ENCODE measurements around the gene MISP3.
A peak's percentile ranks its signal among the peaks of the same experiment; 100 is the strongest.

MISP3 gene

DNA sequence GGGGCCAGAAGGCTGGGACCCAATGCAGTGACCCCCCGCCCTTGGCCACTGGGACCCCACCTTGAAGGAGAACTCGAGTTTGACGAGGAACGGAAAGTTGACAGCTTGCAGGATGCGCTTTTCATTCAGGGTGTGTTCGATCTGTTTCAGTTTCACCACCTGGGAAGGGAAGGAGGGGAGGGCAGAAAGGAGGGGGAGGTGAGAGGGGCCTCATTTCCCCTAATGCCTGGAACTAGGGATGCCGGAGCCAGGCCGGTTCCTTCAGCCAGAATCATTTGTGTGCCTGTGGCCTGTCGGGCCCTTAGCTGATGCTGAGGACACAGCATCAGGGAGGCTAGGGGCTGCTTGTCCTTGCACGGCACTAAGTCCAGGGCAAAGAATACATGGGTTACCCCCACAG lies 30.2 kb downstream of the MISP3 start:
- no peak for DNase-seq (ENCODE audit: low spot score)

DNA sequence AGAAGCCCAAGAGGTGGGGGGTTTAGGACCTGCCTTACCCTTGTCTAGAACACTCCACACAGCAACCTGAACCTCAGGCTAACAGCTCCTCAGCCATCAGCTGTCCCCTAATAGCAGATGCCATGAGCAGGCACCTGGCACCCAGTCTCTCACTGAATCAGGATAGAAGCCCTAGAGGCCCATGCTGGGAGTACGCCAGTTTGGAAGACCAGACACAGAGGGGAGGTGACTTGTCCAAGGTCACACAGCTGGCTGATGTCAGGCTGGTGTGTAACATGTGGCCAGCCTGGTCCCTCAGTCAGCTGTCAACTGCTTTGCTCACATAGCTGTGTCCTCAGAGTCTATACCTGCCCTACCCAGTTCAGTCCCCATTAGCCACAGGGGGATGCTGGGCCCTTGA lies 30.7 kb downstream of the MISP3 start:
- DNase-seq (ENCODE audit: low spot score): no peak

DNA sequence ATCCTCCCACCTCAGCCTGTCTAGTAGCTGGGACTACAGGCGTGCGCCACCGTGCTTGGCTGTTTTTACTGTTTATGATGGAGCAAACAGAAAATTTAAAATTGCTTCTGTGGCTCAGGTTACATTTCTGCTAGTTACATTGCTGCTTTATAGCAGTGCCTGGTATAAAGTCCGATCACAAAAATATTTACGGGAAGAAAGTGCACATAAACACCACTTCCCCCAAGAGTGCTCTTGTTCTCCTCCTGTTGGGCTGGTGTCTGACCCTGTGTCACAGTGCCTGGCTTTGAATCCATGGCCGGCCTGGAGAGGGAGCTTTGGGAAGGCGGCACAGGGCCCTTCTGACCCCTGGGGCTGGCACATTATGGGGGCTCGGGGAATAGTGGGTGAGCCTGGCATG lies 33.1 kb downstream of the MISP3 start:
- DNase-seq (ENCODE audit: low spot score): no peak

DNA sequence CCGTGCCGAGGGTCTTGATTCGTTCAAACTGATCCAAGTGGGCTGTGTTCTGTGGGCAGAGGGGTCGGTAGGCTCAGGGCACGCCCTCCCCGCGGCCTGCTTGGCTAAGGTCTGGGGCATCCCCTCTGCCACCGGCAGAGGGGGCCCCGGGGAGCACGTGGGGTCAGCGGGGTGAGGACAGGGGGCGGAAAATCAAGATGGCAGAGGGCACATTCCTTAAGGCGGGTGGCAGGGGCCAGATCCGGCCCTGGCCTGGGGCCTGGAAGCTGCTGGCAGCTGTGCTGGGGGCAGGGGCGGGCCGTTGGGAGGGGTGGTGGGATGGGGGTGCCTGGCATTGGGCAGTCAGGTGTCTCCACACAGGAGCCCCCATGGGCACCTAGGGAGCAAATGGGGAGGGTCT lies 34.3 kb downstream of the MISP3 start:
- no peak for DNase-seq (ENCODE audit: low spot score)

DNA sequence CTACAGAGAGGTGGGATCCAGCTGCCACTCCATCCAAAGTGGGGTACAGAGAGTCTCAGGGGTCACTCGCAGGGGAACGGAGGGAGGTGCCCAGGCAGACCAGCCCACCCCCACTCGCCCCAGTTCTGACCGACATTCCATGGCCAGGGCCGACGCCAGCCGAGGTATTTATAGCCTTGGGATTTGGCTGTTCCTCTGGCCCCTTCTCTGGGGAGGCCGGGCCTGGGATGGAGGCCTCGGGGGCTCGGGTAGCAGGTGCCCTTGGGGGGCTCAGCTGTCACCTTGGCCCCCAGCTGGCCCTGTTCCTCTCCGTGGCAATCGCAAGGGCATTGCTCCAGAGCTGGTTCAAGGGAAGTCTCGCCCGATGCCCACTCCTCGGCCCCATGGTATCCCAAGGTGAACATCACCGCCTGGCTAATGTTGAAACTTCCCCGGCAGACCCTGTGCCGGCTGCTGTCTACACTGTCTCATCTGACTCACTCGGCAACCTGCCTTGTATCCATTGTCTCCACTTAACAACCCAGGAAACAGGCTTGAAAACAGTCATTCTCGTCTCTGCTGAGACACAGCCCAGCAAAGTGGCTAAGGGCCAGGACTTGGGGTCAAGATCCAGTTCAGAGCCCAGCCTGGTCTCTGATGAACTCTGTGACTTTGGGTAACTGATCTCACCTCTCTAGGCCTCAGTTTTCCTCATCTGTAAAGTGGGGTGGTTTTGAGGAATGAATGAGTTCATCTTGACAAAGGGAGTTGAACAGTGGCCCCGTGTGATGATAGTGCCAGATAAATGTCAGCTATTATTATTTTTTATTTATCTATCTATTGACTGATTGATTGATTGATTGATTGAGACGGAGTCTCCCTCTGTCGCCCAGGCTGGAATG lies 35.2 kb downstream of the MISP3 start:
- DNase-seq (ENCODE audit: low spot score): no peak

- no peak for DNase-seq (ENCODE audit: low spot score)
These were observed 38.1 kb downstream of the MISP3 start for GRCh38 chr19:14110650-14111049.

DNA sequence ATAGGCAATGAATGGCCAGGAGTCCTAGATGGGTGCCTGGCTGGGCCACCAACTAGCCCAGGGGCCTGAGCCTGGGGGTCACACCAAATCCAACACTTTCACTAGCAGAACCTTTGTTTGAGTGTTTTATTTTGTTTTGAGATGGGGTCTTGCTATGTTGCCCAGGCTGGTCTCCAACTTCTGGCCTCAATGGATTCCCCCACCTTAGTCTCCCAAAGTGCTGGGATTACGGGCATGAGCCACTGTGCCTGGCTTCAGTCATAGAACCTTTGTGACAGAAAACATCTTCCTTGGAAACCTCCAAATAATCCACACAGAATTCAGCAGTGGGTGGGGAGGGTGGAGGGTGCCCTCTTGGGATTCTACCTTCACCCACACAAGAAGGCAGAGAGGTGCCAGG lies 38.9 kb downstream of the MISP3 start:
- no peak for DNase-seq (ENCODE audit: low spot score)

- no peak for DNase-seq (ENCODE audit: low spot score)
These were observed 39.6 kb downstream of the MISP3 start for GRCh38 chr19:14112051-14112808.

DNA sequence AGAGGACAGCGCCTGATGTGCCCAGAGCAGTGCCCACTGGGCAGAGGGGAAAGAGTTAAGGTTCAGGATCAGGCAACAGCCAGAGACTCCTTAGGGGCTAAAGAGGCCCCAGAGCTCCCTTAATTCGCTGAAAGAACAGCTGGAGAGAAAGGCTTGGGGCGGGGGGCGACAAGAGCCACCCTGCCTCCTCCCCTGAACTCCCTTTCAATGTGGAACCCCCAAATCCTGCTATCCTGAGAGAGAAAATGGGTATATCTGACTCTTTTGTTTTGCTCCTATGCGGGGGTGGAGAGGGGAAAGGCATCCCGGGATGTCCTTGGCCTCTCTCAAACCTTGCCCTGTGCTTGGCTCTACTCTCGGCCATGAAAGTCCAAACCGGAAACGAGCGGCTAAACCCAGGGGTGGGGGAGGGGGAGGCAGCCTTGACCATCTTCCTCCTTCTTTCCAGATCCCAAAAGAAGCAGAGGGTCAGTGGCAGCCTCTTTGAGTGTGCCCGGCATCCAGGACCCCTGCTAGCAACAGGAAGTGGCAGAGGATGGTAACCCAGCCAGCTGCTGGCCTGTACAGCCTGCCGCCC lies 40.3 kb downstream of the MISP3 start:
- no peak for DNase-seq (ENCODE audit: low spot score)

DNA sequence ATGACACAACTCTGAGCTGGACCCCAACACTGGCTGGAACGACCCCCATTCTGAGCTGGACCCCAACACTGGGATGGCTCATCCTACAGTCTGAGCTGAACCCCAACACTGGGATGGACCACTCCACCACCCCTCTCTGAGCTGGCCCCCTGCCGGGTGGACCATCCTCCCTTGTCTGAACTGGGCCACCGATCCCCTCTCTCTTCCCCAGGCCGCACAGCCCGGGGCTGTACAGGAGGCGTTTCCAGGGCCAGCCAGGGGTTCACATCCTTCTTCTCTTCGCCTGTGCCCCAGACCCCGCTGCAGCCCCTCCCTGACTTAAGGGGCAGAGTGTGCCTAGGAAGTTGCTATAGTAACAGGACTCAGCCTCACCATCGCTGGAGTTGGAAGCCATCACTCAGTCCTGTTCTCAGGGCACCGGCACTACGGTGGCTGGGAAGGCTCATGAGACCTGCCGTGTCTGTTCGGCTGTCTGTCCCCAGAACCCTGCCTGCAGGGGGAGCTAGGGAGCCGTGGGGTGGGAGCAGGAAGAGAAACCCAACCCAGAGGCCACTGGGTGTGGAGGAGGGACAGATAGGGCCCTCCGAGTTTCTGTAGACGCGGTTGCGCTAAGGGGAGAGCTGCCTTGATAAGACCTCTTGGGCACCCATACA lies 41.3 kb downstream of the MISP3 start:
- DNase-seq (ENCODE audit: low spot score): no peak

DNA sequence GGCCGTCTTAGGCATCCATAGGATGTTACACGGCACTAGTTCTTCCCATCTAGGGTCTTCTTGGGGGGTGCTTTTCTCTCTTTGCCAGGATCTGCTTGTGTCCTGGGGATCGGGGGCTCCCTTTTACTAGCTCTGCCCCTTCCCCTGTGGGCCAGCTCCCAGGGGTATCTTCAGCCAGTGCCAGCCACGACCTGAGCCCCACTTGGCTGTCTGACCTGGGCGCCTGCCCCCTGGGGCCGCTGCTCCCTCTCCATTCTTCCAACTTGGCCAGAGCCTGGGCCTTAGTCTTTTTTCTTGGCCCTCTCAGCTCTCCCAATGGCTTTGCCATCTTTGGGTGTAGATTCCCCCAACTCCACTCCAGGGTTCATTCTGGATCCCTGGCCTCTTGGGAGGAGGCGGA lies 41.9 kb downstream of the MISP3 start:
- no peak for DNase-seq (ENCODE audit: low spot score)

- DNase-seq (ENCODE audit: low spot score): peak; percentile 57
These were observed 42.3 kb downstream of the MISP3 start for GRCh38 chr19:14114854-14115253.

GRCh38 chr19:14115756-14116155 lies 43.2 kb downstream of the MISP3 start:
- no peak for DNase-seq (ENCODE audit: low spot score)

- no peak for DNase-seq (ENCODE audit: low spot score)
These were observed 43.9 kb downstream of the MISP3 start for GRCh38 chr19:14116525-14116917.

DNA sequence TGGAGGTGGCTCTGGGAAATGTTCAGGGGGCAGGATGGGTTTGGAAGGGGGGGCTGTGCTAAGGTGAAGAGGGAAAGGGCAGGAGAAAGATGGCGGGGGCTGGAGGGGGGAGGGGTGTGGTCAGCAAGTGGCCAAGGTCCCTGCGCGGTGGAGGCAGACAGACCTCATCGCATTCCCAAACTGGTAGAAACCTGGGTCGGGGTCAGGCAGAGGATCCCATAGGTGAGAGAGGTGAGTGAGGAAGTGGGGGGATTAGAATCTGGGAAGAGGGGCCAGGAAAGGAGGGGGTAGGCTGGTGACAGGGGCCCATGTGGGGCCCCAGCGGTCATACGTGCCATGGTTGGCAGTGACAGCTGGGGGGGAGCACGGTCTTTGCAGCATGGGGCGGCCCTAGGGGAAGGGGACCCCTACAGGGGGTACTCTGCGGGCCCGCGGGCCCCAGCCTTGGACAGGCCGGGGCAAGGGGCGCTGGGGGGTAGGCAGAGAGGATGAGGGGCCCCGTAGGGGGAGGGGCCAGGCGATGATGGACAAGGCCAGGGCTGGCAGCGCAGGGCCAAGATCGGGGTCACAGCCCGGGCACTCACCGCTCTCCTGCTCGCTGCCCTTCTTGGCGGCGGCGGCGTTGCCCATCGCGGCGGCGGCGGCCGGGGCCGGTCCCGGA lies 44.5 kb downstream of the MISP3 start:
- no peak for DNase-seq (ENCODE audit: low spot score)

DNA sequence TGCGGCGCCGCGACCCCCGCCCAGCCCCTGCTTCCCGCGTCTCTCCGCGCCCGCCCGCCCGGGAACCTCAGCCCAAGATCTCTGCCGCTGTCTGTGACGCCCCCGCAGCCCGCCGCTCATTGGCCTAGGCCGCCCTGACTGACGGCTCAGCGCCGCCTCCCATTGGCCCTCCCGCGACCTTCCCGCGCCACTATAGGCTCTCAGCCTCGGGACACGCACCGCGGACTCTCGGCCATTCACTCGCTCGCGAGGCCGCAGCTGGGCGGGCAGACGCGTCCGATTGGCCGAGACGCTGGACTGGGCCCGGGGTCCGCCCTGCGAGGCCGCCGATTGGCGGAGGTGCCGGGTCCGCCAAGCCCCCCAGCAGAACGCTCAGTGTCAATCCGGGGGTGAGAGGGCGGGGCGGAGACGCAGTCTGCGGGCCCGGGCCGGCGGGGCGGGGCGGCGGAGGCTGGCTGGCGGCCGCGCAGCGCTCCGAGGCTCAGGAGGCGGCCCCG lies 45.1 kb downstream of the MISP3 start, which contains the start of gene PRKACA:
TSS of gene PRKACA (minus strand) at position 95 of the 497 bp plus-strand sequence. CDS start 215 bp downstream, outside the sequence.
- DNase-seq (ENCODE audit: low spot score): peak; percentile 99

- peak; percentile 82 for DNase-seq (ENCODE audit: low spot score)
These were observed 45.8 kb downstream of the MISP3 start for GRCh38 chr19:14118165-14119051.

GRCh38 chr19:14119146-14119545 lies 46.6 kb downstream of the MISP3 start:
- DNase-seq (ENCODE audit: low spot score): no peak

DNA sequence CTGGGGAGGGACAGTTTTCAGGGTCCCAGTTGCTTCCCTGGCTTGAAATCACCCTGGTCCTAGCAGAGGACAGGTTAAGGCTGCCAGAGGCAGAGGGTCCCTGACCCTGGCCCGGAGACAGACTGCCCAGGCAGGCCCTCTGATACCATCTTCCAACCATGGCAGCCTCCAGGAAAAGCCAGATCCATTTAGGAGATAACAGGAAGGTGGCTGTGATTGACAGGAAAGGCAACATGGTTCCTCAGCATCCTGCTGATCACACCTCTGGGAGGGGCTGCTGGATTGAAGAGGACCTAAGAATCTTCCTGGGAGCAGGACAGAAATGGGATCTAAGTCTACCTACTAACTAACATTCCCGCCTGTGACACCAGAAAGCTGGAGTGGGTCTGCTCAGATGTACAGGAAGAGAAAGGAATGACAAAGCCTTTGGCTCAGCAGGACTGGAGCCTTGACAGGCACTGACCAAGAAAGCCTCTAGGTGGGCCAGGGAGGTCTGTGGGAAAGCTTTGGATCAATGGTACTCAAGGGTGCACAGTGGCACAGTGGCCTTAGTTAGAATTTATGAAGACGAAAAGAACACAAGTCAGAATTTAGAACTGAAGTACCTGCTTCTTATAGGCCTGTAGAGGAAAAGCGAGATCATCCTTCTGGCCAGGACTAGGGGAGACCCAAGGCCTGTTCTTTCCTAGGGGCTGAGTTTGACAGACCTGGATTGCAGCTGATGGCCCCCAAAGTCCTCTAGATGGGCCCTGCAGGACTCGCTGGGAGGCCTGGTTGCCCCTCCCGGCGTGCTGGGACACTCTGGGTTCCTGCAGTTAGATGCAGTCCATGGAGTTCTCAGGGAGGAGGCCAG lies 47.3 kb downstream of the MISP3 start:
- no peak for DNase-seq (ENCODE audit: low spot score)

DNA sequence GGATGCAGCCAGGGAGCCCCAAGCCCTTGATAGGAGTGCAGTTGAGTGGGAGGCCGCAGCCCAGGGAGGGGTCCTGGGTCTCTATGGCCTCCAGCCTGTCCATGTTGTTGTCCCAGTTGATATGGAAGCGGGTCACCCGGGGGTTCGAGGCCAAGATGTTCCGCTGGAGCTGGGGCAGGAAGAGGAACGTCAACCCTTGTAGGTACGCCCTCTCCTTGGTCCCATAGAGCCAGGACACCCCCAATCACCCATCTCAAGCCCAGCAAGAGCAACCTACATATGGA lies 47.9 kb downstream of the MISP3 start:
- no peak for DNase-seq (ENCODE audit: low spot score)

All from Ammon's horn (tissue), 1 donor.